GM20431 (cell line): ENCODE measurements around the gene NYNRIN.

Source experiments
- in situ Hi-C: fragments of 300-500 bp; cut with MseI, MboI; formaldehyde crosslinking; loops from one replicate; pipeline ENCODE4 v1.15.0; 2020; ENCODE audit warnings: low sequenced_read_pairs; ENCODE audit not compliant: unreplicated experiment

Gene NYNRIN

GRCh38 chr14:24389226-24389848 is 9.5 kb upstream of the NYNRIN start:
- in situ Hi-C loops: no loop called here

- in situ Hi-C loops: no loop called here
Measured at GRCh38 chr14:24390701-24391468, 7.9 kb upstream of the NYNRIN start.

GRCh38 chr14:24392325-24393091 is 6.3 kb upstream of the NYNRIN start:
- in situ Hi-C loops: no loop called here

GRCh38 chr14:24394275-24394674 is 4.5 kb upstream of the NYNRIN start:
- in situ Hi-C loops: no loop called here

GRCh38 chr14:24395609-24396582 is 2.9 kb upstream of the NYNRIN start:
- in situ Hi-C loops: no loop called here

- in situ Hi-C loops: no loop called here
Measured at GRCh38 chr14:24397639-24398292, 1.0 kb upstream of the NYNRIN start.

- in situ Hi-C loops: no loop called here
Measured at GRCh38 chr14:24398293-24398652, 530 bp upstream of the NYNRIN start.

- in situ Hi-C loops: no loop called here
Measured at GRCh38 chr14:24399447-24399822, 632 bp downstream of the NYNRIN start.

GRCh38 chr14:24399999-24400718 is 1.4 kb downstream of the NYNRIN start:
- in situ Hi-C loops: no loop called here

GRCh38 chr14:24401810-24402702 is 3.3 kb downstream of the NYNRIN start:
- in situ Hi-C loops: no loop called here

GRCh38 chr14:24403294-24403998 is 4.6 kb downstream of the NYNRIN start:
- in situ Hi-C loops: no loop called here

GRCh38 chr14:24404814-24405213 is 6.0 kb downstream of the NYNRIN start:
- in situ Hi-C loops: no loop called here

GRCh38 chr14:24406416-24406815 is 7.6 kb downstream of the NYNRIN start:
- in situ Hi-C loops: no loop called here

GRCh38 chr14:24407608-24408325 is 9.0 kb downstream of the NYNRIN start:
- in situ Hi-C loops: no loop called here

GRCh38 chr14:24408764-24409163 is 10.0 kb downstream of the NYNRIN start:
- in situ Hi-C loops: no loop called here

- in situ Hi-C loops: no loop called here
Measured at GRCh38 chr14:24409192-24409591, 10.4 kb downstream of the NYNRIN start.

- in situ Hi-C loops: no loop called here
Measured at GRCh38 chr14:24409956-24410355, 11.2 kb downstream of the NYNRIN start.
